G401.6 (cell line): ENCODE measurements around the gene CAPN3.
"Not testable (repeated sequence)": the region's sequence is repeated elsewhere in the genome, so short reads cannot be mapped to it uniquely, and the experiment has no call there.

ENCODE experiments used
- FAIRE-seq: peaks from 2 replicates; lab custom pipeline; 2012; peaks lifted over from hg19 to GRCh38; lab: Jason Lieb, UNC

Gene CAPN3

GRCh38 chr15:42359249-42359648 is at the start of gene CAPN3:
Gene CAPN3, plus strand, starts transcription at chr15:42359501. Its CDS starts 305 bp downstream, at chr15:42359806.
- no peak for FAIRE-seq

- FAIRE-seq = no peak
Observed at GRCh38 chr15:42313463-42313862, 45.8 kb upstream of the CAPN3 start.

- FAIRE-seq = no peak
Observed at GRCh38 chr15:42314818-42315217, 44.5 kb upstream of the CAPN3 start.

GRCh38 chr15:42315521-42315920 is 43.8 kb upstream of the CAPN3 start:
- no peak for FAIRE-seq

GRCh38 chr15:42316282-42316805 is 43.0 kb upstream of the CAPN3 start:
- FAIRE-seq = not testable (repeated sequence)

GRCh38 chr15:42319206-42319605 is 40.1 kb upstream of the CAPN3 start:
- no peak for FAIRE-seq

- no peak for FAIRE-seq
Observed at GRCh38 chr15:42324308-42324707, 35.0 kb upstream of the CAPN3 start.

GRCh38 chr15:42329161-42329560 is 30.1 kb upstream of the CAPN3 start:
- FAIRE-seq = no peak

GRCh38 chr15:42329992-42330391 is 29.3 kb upstream of the CAPN3 start:
- FAIRE-seq = no peak

- no peak for FAIRE-seq
Observed at GRCh38 chr15:42331235-42331634, 28.1 kb upstream of the CAPN3 start.

- no peak for FAIRE-seq
Observed at GRCh38 chr15:42332331-42332730, 27.0 kb upstream of the CAPN3 start.

- no peak for FAIRE-seq
Observed at GRCh38 chr15:42335074-42335473, 24.2 kb upstream of the CAPN3 start.

- FAIRE-seq = not testable (repeated sequence)
Observed at GRCh38 chr15:42336650-42337049, 22.7 kb upstream of the CAPN3 start.

GRCh38 chr15:42337104-42337503 is 22.2 kb upstream of the CAPN3 start:
- not testable (repeated sequence) for FAIRE-seq

- no peak for FAIRE-seq
Observed at GRCh38 chr15:42338500-42338899, 20.8 kb upstream of the CAPN3 start.

- FAIRE-seq = no peak
Observed at GRCh38 chr15:42343596-42344232, 15.6 kb upstream of the CAPN3 start.

GRCh38 chr15:42344763-42345162 is 14.5 kb upstream of the CAPN3 start:
- no peak for FAIRE-seq

- FAIRE-seq = no peak
Observed at GRCh38 chr15:42345504-42345903, 13.8 kb upstream of the CAPN3 start.

GRCh38 chr15:42348083-42348482 is 11.2 kb upstream of the CAPN3 start:
- no peak for FAIRE-seq

- FAIRE-seq = no peak
Observed at GRCh38 chr15:42349186-42349585, 10.1 kb upstream of the CAPN3 start.

GRCh38 chr15:42352401-42352800 is 6.9 kb upstream of the CAPN3 start:
- FAIRE-seq = no peak

GRCh38 chr15:42353061-42353460 is 6.2 kb upstream of the CAPN3 start:
- FAIRE-seq = no peak

- no peak for FAIRE-seq
Observed at GRCh38 chr15:42354824-42355223, 4.5 kb upstream of the CAPN3 start.

- no peak for FAIRE-seq
Observed at GRCh38 chr15:42355291-42355690, 4.0 kb upstream of the CAPN3 start.
